Middle frontal gyrus (tissue), 1 donor: ENCODE results near the gene SDSL.

ENCODE experiments used
- DNase-seq: peaks from one replicate; pipeline ENCODE4 v3.0.0-alpha.2; 2015; ENCODE audit warnings: low spot score; ENCODE audit errors: extremely low spot score

Gene SDSL

GRCh38 chr12:113480336-113480971 is 58.3 kb downstream of the SDSL start:
- no peak for DNase-seq

GRCh38 chr12:113482334-113482733 is 60.2 kb downstream of the SDSL start:
- no peak for DNase-seq

GRCh38 chr12:113485330-113485729 is 63.1 kb downstream of the SDSL start:
- DNase-seq, result no peak

- DNase-seq, result no peak
Observed at GRCh38 chr12:113486722-113487121, 64.5 kb downstream of the SDSL start.
